GM23338 (cell line): ENCODE data around the gene SANBR. TPM values are rescaled to one million over a fixed set of nuclear protein-coding genes. Genes with fewer than 3 reads are reported as not detected.

Source experiments
- ATAC-seq: fragments of 200-7000 bp; cut with Tn5 transposase; 3 replicates; pipeline ENCODE4 v1.9.1; 2020
- DNase-seq: peaks from one replicate; pipeline ENCODE4 v3.0.0-alpha.2; 2015; ENCODE audit warnings: low spot score
- H2AFZ ChIP-seq: fragments of 200-600 bp; sonication (generic); 2 replicates; pipeline ENCODE4 v1.8.0; 2016; ENCODE audit warnings: antibody characterized with exemption, mild to moderate bottlenecking, moderate library complexity
- H3F3A ChIP-seq: fragments of 200-600 bp; sonication (generic); replicated peaks from 2 replicates; pipeline ENCODE4 v1.8.0; 2017; ENCODE audit warnings: antibody characterized with exemption, mixed run types, low read depth
- H3K27ac ChIP-seq: fragments of 200-600 bp; sonication (generic); 2 replicates; pipeline ENCODE4 v1.6.1; 2016; ENCODE audit warnings: low read depth
- H3K27me3 ChIP-seq: fragments of 200-600 bp; sonication (generic); 2 replicates; pipeline ENCODE4 v1.8.0; 2016; ENCODE audit warnings: mild to moderate bottlenecking, mixed run types, moderate library complexity; ENCODE audit not compliant: insufficient read depth
- H3K36me3 ChIP-seq: fragments of 200-600 bp; sonication (generic); 2 replicates; pipeline ENCODE4 v1.8.0; 2016; ENCODE audit warnings: mild to moderate bottlenecking; ENCODE audit not compliant: insufficient read depth
- H3K4me1 ChIP-seq: fragments of 200-600 bp; sonication (generic); 2 replicates; pipeline ENCODE4 v1.8.0; 2016; ENCODE audit warnings: mild to moderate bottlenecking, moderate library complexity; ENCODE audit not compliant: insufficient read depth
- H3K4me2 ChIP-seq: fragments of 200-600 bp; sonication (generic); 2 replicates; pipeline ENCODE4 v1.7.1; 2017; ENCODE audit warnings: mixed run types
- H3K4me3 ChIP-seq: fragments of 200-600 bp; sonication (generic); 2 replicates; pipeline ENCODE4 v1.6.1; 2016; ENCODE audit warnings: mixed run types
- H3K79me2 ChIP-seq: fragments of 200-600 bp; sonication (generic); replicated peaks from 2 replicates; pipeline ENCODE4 v1.8.0; 2017; ENCODE audit warnings: mild to moderate bottlenecking; ENCODE audit not compliant: insufficient read depth
- H3K9me2 ChIP-seq: fragments of 200-600 bp; sonication (generic); 2 replicates; pipeline ENCODE4 v1.8.0; 2017; ENCODE audit not compliant: insufficient read depth
- H4K20me1 ChIP-seq: fragments of 200-600 bp; sonication (generic); replicated peaks from 2 replicates; pipeline ENCODE4 v1.8.0; 2017; ENCODE audit warnings: mild to moderate bottlenecking; ENCODE audit not compliant: insufficient read depth
- H3K27ac Mint-ChIP-seq: 2 replicates; pipeline ENCODE4 v1.8.0; 2020; ENCODE audit warnings: inconsistent platforms, mild to moderate bottlenecking, moderate library complexity, mixed read lengths
- H3K27me3 Mint-ChIP-seq: 3 replicates; pipeline ENCODE4 v1.8.0; 2022; ENCODE audit warnings: low read depth, mild to moderate bottlenecking, moderate library complexity, mixed read lengths, inconsistent platforms; ENCODE audit not compliant: insufficient read depth, poor library complexity
- H3K36me3 Mint-ChIP-seq: 3 replicates; pipeline ENCODE4 v1.8.0; 2021; ENCODE audit warnings: low read depth, mild to moderate bottlenecking, inconsistent platforms, moderate library complexity, mixed read lengths
- H3K4me1 Mint-ChIP-seq: 3 replicates; pipeline ENCODE4 v1.8.0; 2020; ENCODE audit warnings: mild to moderate bottlenecking, inconsistent platforms, mixed read lengths
- H3K4me3 Mint-ChIP-seq: 3 replicates; pipeline ENCODE4 v1.8.0; 2021; ENCODE audit warnings: moderate library complexity, mild to moderate bottlenecking, inconsistent platforms, mixed read lengths
- H3K9me3 Mint-ChIP-seq: 3 replicates; pipeline ENCODE4 v1.8.0; 2020; ENCODE audit warnings: moderate library complexity, mild to moderate bottlenecking, inconsistent platforms, mixed read lengths
- CREB1 ChIP-seq: fragments of 250-450 bp; sonication (Bioruptor Pico); IDR thresholded peaks from 2 replicates; pipeline ENCODE4 v1.5.0; 2020; ENCODE audit warnings: low read depth, mild to moderate bottlenecking, moderate library complexity
- CTCF ChIP-seq, 2 experiments: fragments of 200-600 bp in 1 of 2; sonication (generic) in 1 of 2; conservative IDR thresholded peaks; 2 replicates each; pipeline versions ENCODE4 v1.5.1 to v1.6.1; 2016 to 2017; ENCODE audit warnings: antibody characterized with exemption in 2 of 2, low read depth in 2 of 2, mild to moderate bottlenecking in 2 of 2, moderate library complexity in 1 of 2
- EZH2 ChIP-seq: fragments of 200-600 bp; sonication (generic); IDR thresholded peaks from one replicate; pipeline ENCODE4 v1.8.0; 2017; ENCODE audit warnings: antibody characterized with exemption, mild to moderate bottlenecking, low read depth; ENCODE audit not compliant: unreplicated experiment
- EZH2phosphoT487 ChIP-seq: fragments of 200-600 bp; sonication (generic); IDR thresholded peaks from one replicate; pipeline ENCODE4 v1.8.1; 2018; ENCODE audit warnings: antibody characterized with exemption; ENCODE audit not compliant: unreplicated experiment
- JUNB ChIP-seq: IDR thresholded peaks from one replicate; pipeline ENCODE4 v1.6.1; 2016; ENCODE audit warnings: antibody characterized with exemption; ENCODE audit not compliant: unreplicated experiment
- NANOG ChIP-seq: IDR thresholded peaks from 2 replicates; pipeline ENCODE4 v1.6.1; 2016; ENCODE audit warnings: antibody characterized with exemption, borderline replicate concordance
- POLR2AphosphoS5 ChIP-seq: IDR thresholded peaks from 2 replicates; pipeline ENCODE4 v1.6.1; 2016; ENCODE audit warnings: antibody characterized with exemption, low read depth
- REST ChIP-seq: IDR thresholded peaks from one replicate; pipeline ENCODE4 v1.6.1; 2018; ENCODE audit warnings: antibody characterized with exemption; ENCODE audit not compliant: unreplicated experiment
- STAT1 ChIP-seq: IDR thresholded peaks from one replicate; pipeline ENCODE4 v1.6.1; 2016; ENCODE audit warnings: antibody characterized with exemption; ENCODE audit not compliant: unreplicated experiment
- ZNF114 ChIP-seq: fragments of 250-450 bp; sonication (Bioruptor Pico); IDR thresholded peaks from 2 replicates; pipeline ENCODE4 v1.5.0; 2020; ENCODE audit warnings: mild to moderate bottlenecking, moderate library complexity
- ZNF331 ChIP-seq: fragments of 250-450 bp; sonication (Bioruptor Pico); IDR thresholded peaks from 2 replicates; pipeline ENCODE4 v1.5.0; 2020; ENCODE audit warnings: low read depth, mild to moderate bottlenecking, moderate library complexity
- ZNF462 ChIP-seq: fragments of 250-450 bp; sonication (Bioruptor Pico); IDR thresholded peaks from 2 replicates; pipeline ENCODE4 v1.5.0; 2020; ENCODE audit warnings: mild to moderate bottlenecking, moderate library complexity
- polyA plus RNA-seq: library from polyadenylated mRNA; unstranded; fragments of >200 nt; fragmentation: Nextera tagmentation; extraction: Ambion mirVana; gene quantifications from 2 replicates; pipeline ENCODE4 v1.2.1, GENCODE V29; 2016
- total RNA-seq: library from RNA; depleted of rRNA; stranded (reverse); fragments of >200 nt; shearing (Covaris generic); gene quantifications from 2 replicates; pipeline ENCODE4 v1.2.3, GENCODE V29; 2014
- TF ChIP-seq, protein P1 (sequence below): IDR thresholded peaks from 2 replicates; pipeline ENCODE4 v1.6.1; 2016; ENCODE audit warnings: antibody characterized with exemption

Gene SANBR
- total and polyA plus RNA-seq, 2 experiments from 2014 or later, result 8.4 to 10.8 TPM

DNA sequence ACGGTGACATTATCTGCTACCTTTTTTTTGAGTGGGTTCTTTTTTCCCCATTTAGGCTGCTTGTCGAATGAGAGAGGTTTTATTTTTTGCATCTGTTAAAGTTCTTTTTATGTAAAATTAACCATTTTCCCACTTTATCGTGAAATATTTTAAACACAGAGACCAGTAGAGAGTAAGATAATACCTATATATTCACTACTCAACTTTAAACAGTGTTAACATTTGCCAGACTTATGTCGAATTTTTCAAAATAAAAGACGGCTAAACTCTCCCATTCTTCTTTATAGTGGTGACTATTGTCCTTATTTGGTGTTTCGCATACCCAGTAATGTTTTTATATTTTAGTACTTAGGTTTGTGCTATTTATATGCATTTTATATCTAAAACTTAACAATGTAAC, 46.9 kb upstream of the SANBR start:
- H3K27me3 ChIP-seq, result no peaks in the 10 kb centered on the region
- no peaks in the 10 kb centered on the region for H3K9me2 ChIP-seq
- Mint-ChIP-seq H3K4me1 (peaks cover 14% of the 10 kb centered on the region), H3K36me3 (peaks cover 17% of the 10 kb centered on the region; the same call in 2 of the 3 replicates), H3K4me3 (peak overlapping the region; percentile 98), H3K9me3 (no peaks in the 10 kb centered on the region), H3K27ac (no peak overlapping the region), H3K27me3 (peaks cover 4% of the 10 kb centered on the region)
- TF ChIP-seq ZNF331 (CRISPR knock-in tag), result no peak
- TF ChIP-seq STAT1, result no peak
- no peak for TF ChIP-seq ZNF462
- no peak for TF ChIP-seq CTCF (conservative IDR thresholded peaks at IDR 0.05; ENCODE audit: low read depth in 2 of 2)
- TF ChIP-seq ZNF114 (CRISPR knock-in tag), result no peak
- no peak for TF ChIP-seq CREB1
- TF ChIP-seq, protein P1, sequence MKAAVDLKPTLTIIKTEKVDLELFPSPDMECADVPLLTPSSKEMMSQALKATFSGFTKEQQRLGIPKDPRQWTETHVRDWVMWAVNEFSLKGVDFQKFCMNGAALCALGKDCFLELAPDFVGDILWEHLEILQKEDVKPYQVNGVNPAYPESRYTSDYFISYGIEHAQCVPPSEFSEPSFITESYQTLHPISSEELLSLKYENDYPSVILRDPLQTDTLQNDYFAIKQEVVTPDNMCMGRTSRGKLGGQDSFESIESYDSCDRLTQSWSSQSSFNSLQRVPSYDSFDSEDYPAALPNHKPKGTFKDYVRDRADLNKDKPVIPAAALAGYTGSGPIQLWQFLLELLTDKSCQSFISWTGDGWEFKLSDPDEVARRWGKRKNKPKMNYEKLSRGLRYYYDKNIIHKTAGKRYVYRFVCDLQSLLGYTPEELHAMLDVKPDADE, result no peak
- no peak for TF ChIP-seq NANOG
- TF ChIP-seq EZH2, result no peak
- no peak for TF ChIP-seq JUNB
- TF ChIP-seq POLR2AphosphoS5, result no peak
- TF ChIP-seq EZH2phosphoT487, result no peak
- TF ChIP-seq REST, result no peak
- no peak for ATAC-seq
- peak overlapping the region; percentile 85 for H3K4me2 ChIP-seq
- H3K79me2 ChIP-seq, result peaks cover 50% of the 10 kb centered on the region
- H3K27ac ChIP-seq, result 0 out of 2 replicates have a peak overlapping the region, but pooled peaks have one; percentile 98
- 0 out of 2 replicates have a peak, but pooled peaks cover 3% of the 10 kb centered on the region for H4K20me1 ChIP-seq
- no peaks in the 10 kb centered on the region for H3F3A ChIP-seq
- no peak for DNase-seq
- H2AFZ ChIP-seq, result no peak overlapping the region
- peak overlapping the region; percentile 57 for H3K4me3 ChIP-seq
- H3K4me1 ChIP-seq, result peaks cover 14% of the 10 kb centered on the region
- no peaks in the 10 kb centered on the region for H3K36me3 ChIP-seq
